A549 (cell line): ENCODE data around the gene USP3. TPM values are rescaled to one million over a fixed set of nuclear protein-coding genes. Genes with fewer than 3 reads are reported as not detected.

Experiments
- BHLHE40 ChIP-seq: IDR thresholded peaks from 2 replicates; pipeline ENCODE4 v1.6.1; 2012; ENCODE audit warnings: low read depth, low read length, inconsistent platforms
- CBX2 ChIP-seq: fragments of 200-600 bp; sonication (generic); IDR thresholded peaks from 2 replicates; pipeline ENCODE4 v1.6.1; 2016; ENCODE audit warnings: low read depth, mild to moderate bottlenecking, borderline replicate concordance
- CHD2 ChIP-seq: fragments of 150-350 bp; IDR thresholded peaks from 2 replicates; pipeline ENCODE4 v1.6.1; 2014; ENCODE audit warnings: low read length; ENCODE audit not compliant: partially characterized antibody
- CHD4 ChIP-seq: fragments of 200-600 bp; sonication (generic); IDR thresholded peaks from 2 replicates; pipeline ENCODE4 v1.6.1; 2016; ENCODE audit warnings: antibody characterized with exemption, mild to moderate bottlenecking, borderline replicate concordance
- EHF ChIP-seq: fragments of 250-450 bp; sonication (Bioruptor Pico); IDR thresholded peaks from 2 replicates; pipeline ENCODE4 v1.5.0; 2020; ENCODE audit warnings: mild to moderate bottlenecking
- EHMT2 ChIP-seq: fragments of 200-600 bp; sonication (generic); IDR thresholded peaks from 2 replicates; pipeline ENCODE4 v1.6.1; 2016; ENCODE audit warnings: antibody characterized with exemption, low read depth, mild to moderate bottlenecking, moderate library complexity
- ELK1 ChIP-seq: fragments of 150-350 bp; IDR thresholded peaks from 2 replicates; pipeline ENCODE4 v1.6.1; 2014; ENCODE audit warnings: low read depth, mild to moderate bottlenecking, low read length
- FOSB ChIP-seq: fragments of 250-450 bp; sonication (Bioruptor Pico); IDR thresholded peaks from 2 replicates; pipeline ENCODE4 v1.5.0; 2020; ENCODE audit warnings: mild to moderate bottlenecking, moderate library complexity
- FOSL2 ChIP-seq, 2 experiments: fragments of 450-650 bp in 1 of 2; fragments of >200 bp in 1 of 2; sonication (Bioruptor Twin) in 1 of 2; formaldehyde crosslinking; IDR thresholded peaks; 2 replicates each; pipeline versions ENCODE4 v1.5.0 to v1.6.1; 2016 to 2020; ENCODE audit warnings: mild to moderate bottlenecking in 1 of 2, moderate library complexity in 1 of 2
- FOXS1 ChIP-seq: fragments of 250-450 bp; sonication (Bioruptor Pico); IDR thresholded peaks from 2 replicates; pipeline ENCODE4 v1.5.0; 2020; ENCODE audit warnings: mild to moderate bottlenecking, moderate library complexity
- HDAC2 ChIP-seq: fragments of 200-600 bp; sonication (generic); IDR thresholded peaks from 2 replicates; pipeline ENCODE4 v1.6.1; 2016
- HEYL ChIP-seq: fragments of 250-450 bp; sonication (Bioruptor Pico); IDR thresholded peaks from 2 replicates; pipeline ENCODE4 v1.8.0; 2021; ENCODE audit warnings: mild to moderate bottlenecking, moderate library complexity
- HOXA7 ChIP-seq: fragments of 250-450 bp; sonication (Bioruptor Pico); IDR thresholded peaks from 2 replicates; pipeline ENCODE4 v1.5.0; 2020; ENCODE audit warnings: mild to moderate bottlenecking, moderate library complexity
- JUNB ChIP-seq: fragments of >200 bp; sonication (Bioruptor Twin); formaldehyde crosslinking; IDR thresholded peaks from 2 replicates; pipeline ENCODE4 v1.6.1; 2016
- KDM1A ChIP-seq: fragments of 200-600 bp; sonication (generic); IDR thresholded peaks from 2 replicates; pipeline ENCODE4 v1.6.1; 2016; ENCODE audit warnings: low read depth, mild to moderate bottlenecking
- KDM5A ChIP-seq: fragments of 200-600 bp; sonication (generic); IDR thresholded peaks from 2 replicates; pipeline ENCODE4 v1.6.1; 2016; ENCODE audit warnings: antibody characterized with exemption, mild to moderate bottlenecking
- MAX ChIP-seq: IDR thresholded peaks from 2 replicates; pipeline ENCODE4 v1.6.1; 2012
- MAZ ChIP-seq: fragments of 150-350 bp; IDR thresholded peaks from 2 replicates; pipeline ENCODE4 v1.6.1; 2014; ENCODE audit warnings: antibody characterized with exemption, low read depth, low read length, borderline replicate concordance
- NPAS2 ChIP-seq: fragments of 250-450 bp; sonication (Bioruptor Pico); IDR thresholded peaks from 2 replicates; pipeline ENCODE4 v1.8.0; 2022; ENCODE audit warnings: mild to moderate bottlenecking, moderate library complexity, borderline replicate concordance
- NR3C1 ChIP-seq: fragments of >200 bp; sonication (Bioruptor Twin); formaldehyde crosslinking; IDR thresholded peaks from 3 replicates; pipeline ENCODE4 v1.6.1; 2017
- PHF8 ChIP-seq: fragments of 200-600 bp; sonication (generic); IDR thresholded peaks from 2 replicates; pipeline ENCODE4 v1.6.1; 2016; ENCODE audit warnings: low read depth, mild to moderate bottlenecking, antibody characterized with exemption, moderate library complexity, borderline replicate concordance
- POLR2A ChIP-seq: IDR thresholded peaks from 2 replicates; pipeline ENCODE4 v1.6.1; 2012; ENCODE audit warnings: mild to moderate bottlenecking, low read length
- POLR2AphosphoS2 ChIP-seq: conservative IDR thresholded peaks from 2 replicates; pipeline ENCODE4 v1.6.1; 2012; ENCODE audit warnings: low read length, improper control_type of control experiment, inconsistent platforms
- RCOR1 ChIP-seq: fragments of 150-350 bp; IDR thresholded peaks from 2 replicates; pipeline ENCODE4 v1.6.1; 2014; ENCODE audit warnings: antibody characterized with exemption, low read length, low read depth
- RFX5 ChIP-seq: fragments of 450-650 bp; IDR thresholded peaks from 2 replicates; pipeline ENCODE4 v1.7.1; 2014; ENCODE audit warnings: antibody characterized with exemption, mild to moderate bottlenecking, moderate library complexity
- RNF2 ChIP-seq: fragments of 200-600 bp; sonication (generic); IDR thresholded peaks from 2 replicates; pipeline ENCODE4 v1.6.1; 2016; ENCODE audit warnings: low read depth, mild to moderate bottlenecking, antibody characterized with exemption, moderate library complexity, borderline replicate concordance
- ZC3H11A ChIP-seq: fragments of 450-650 bp; IDR thresholded peaks from 2 replicates; pipeline ENCODE4 v1.6.1; 2014; ENCODE audit warnings: antibody characterized with exemption, mild to moderate bottlenecking
- ZFP36 ChIP-seq: fragments of 450-650 bp; IDR thresholded peaks from 2 replicates; pipeline ENCODE4 v1.6.1; 2014; ENCODE audit warnings: borderline replicate concordance; ENCODE audit not compliant: partially characterized antibody
- polyA plus RNA-seq, 4 experiments: library from polyadenylated mRNA; depleted of rRNA in 3 of 4; stranded (reverse); fragments of >200 nt; fragmentation: RNase III in 1 of 4; extraction: RNeasy Plus Mini Kit Qiagen cat#74134 plus additional on column Dnase treatment in 1 of 4; gene quantifications; 2 replicates in 3 of 4; 3 replicates in 1 of 4; pipeline ENCODE4 v1.2.3, GENCODE V29; 2011 to 2017
- TF ChIP-seq, protein P1 (sequence below): fragments of 450-650 bp; IDR thresholded peaks from 2 replicates; pipeline ENCODE4 v1.6.1; 2014; ENCODE audit warnings: antibody characterized with exemption
- TF ChIP-seq, protein P2 (sequence below): fragments of >200 bp; sonication (Bioruptor Twin); formaldehyde crosslinking; IDR thresholded peaks from 3 replicates; pipeline ENCODE4 v1.6.1; 2016
- TF ChIP-seq, protein P3 (sequence below): fragments of 200-600 bp; sonication (generic); IDR thresholded peaks from 2 replicates; pipeline ENCODE4 v1.6.1; 2016; ENCODE audit warnings: antibody characterized with exemption, mild to moderate bottlenecking, moderate library complexity

The USP3 gene
- polyA plus RNA-seq, 2 of the 4 experiments (the other 2 are of a cell fraction), result 41.8 to 99.1 TPM

DNA sequence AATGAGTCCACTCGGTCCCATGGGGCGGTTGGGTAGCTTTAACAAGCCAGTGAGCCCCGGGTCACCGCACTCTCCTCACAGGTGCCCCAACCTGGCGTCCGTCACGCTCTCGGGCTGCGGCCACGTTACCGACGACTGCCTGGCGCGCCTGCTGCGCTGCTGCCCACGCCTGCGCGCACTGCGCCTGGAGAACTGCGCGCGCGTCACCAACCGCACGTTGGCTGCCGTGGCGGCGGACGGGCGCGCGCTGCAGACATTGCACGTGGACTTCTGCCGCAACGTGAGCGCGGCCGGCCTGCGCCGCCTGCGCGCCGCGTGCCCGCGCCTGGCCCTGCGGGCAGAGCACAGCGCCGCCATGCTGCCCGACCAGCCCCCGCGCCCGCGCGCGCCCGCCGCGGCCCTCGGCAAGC, 96.2 kb downstream of the USP3 start (continued):
- no peak for TF ChIP-seq CBX2
- TF ChIP-seq JUNB, result no peak
- no peak for TF ChIP-seq RNF2
- TF ChIP-seq MAX, result peak; percentile 98
- no peak for TF ChIP-seq CHD2
- TF ChIP-seq RFX5, result no peak
- peak; percentile 97 for TF ChIP-seq POLR2A
- no peak for TF ChIP-seq HDAC2
- no peak for TF ChIP-seq HEYL (CRISPR knock-in tag)
- TF ChIP-seq, protein P1, sequence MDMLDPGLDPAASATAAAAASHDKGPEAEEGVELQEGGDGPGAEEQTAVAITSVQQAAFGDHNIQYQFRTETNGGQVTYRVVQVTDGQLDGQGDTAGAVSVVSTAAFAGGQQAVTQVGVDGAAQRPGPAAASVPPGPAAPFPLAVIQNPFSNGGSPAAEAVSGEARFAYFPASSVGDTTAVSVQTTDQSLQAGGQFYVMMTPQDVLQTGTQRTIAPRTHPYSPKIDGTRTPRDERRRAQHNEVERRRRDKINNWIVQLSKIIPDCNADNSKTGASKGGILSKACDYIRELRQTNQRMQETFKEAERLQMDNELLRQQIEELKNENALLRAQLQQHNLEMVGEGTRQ, result no peak
- no peak for TF ChIP-seq NR3C1
- TF ChIP-seq, protein P2, sequence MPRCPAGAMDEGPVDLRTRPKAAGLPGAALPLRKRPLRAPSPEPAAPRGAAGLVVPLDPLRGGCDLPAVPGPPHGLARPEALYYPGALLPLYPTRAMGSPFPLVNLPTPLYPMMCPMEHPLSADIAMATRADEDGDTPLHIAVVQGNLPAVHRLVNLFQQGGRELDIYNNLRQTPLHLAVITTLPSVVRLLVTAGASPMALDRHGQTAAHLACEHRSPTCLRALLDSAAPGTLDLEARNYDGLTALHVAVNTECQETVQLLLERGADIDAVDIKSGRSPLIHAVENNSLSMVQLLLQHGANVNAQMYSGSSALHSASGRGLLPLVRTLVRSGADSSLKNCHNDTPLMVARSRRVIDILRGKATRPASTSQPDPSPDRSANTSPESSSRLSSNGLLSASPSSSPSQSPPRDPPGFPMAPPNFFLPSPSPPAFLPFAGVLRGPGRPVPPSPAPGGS, result peak; percentile 67; the same call in 2 of the 3 replicates
- no peak for TF ChIP-seq KDM1A
- TF ChIP-seq FOSB (CRISPR knock-in tag), result no peak
- no peak for TF ChIP-seq ZC3H11A
- TF ChIP-seq MAZ, result no peak
- TF ChIP-seq RCOR1, result no peak
- no peak for TF ChIP-seq ZFP36
- no peak for TF ChIP-seq HOXA7 (CRISPR knock-in tag)
- no peak for TF ChIP-seq POLR2AphosphoS2
- no peak for TF ChIP-seq PHF8
- TF ChIP-seq EHF (CRISPR knock-in tag), result no peak
- no peak for TF ChIP-seq FOXS1
- TF ChIP-seq EHMT2, result no peak
- peak; percentile 99 for TF ChIP-seq NPAS2 (CRISPR knock-in tag)
- TF ChIP-seq CHD4, result no peak
- TF ChIP-seq KDM5A, result no peak
- TF ChIP-seq FOSL2 (IDR thresholded peaks at IDR 0.05), result no peak
- no peak for TF ChIP-seq FOSL2 (CRISPR knock-in tag; IDR thresholded peaks at IDR 0.05)
- TF ChIP-seq, protein P3, sequence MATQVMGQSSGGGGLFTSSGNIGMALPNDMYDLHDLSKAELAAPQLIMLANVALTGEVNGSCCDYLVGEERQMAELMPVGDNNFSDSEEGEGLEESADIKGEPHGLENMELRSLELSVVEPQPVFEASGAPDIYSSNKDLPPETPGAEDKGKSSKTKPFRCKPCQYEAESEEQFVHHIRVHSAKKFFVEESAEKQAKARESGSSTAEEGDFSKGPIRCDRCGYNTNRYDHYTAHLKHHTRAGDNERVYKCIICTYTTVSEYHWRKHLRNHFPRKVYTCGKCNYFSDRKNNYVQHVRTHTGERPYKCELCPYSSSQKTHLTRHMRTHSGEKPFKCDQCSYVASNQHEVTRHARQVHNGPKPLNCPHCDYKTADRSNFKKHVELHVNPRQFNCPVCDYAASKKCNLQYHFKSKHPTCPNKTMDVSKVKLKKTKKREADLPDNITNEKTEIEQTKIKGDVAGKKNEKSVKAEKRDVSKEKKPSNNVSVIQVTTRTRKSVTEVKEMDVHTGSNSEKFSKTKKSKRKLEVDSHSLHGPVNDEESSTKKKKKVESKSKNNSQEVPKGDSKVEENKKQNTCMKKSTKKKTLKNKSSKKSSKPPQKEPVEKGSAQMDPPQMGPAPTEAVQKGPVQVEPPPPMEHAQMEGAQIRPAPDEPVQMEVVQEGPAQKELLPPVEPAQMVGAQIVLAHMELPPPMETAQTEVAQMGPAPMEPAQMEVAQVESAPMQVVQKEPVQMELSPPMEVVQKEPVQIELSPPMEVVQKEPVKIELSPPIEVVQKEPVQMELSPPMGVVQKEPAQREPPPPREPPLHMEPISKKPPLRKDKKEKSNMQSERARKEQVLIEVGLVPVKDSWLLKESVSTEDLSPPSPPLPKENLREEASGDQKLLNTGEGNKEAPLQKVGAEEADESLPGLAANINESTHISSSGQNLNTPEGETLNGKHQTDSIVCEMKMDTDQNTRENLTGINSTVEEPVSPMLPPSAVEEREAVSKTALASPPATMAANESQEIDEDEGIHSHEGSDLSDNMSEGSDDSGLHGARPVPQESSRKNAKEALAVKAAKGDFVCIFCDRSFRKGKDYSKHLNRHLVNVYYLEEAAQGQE, result no peak
- TF ChIP-seq BHLHE40, result peak; percentile 70
- TF ChIP-seq ELK1, result no peak
